ENCODE measurements around the gene ICAM1.
"Not testable (repeated sequence)": the region's sequence is repeated elsewhere in the genome, so short reads cannot be mapped to it uniquely, and the experiment has no call there.

Gene ICAM1

DNA sequence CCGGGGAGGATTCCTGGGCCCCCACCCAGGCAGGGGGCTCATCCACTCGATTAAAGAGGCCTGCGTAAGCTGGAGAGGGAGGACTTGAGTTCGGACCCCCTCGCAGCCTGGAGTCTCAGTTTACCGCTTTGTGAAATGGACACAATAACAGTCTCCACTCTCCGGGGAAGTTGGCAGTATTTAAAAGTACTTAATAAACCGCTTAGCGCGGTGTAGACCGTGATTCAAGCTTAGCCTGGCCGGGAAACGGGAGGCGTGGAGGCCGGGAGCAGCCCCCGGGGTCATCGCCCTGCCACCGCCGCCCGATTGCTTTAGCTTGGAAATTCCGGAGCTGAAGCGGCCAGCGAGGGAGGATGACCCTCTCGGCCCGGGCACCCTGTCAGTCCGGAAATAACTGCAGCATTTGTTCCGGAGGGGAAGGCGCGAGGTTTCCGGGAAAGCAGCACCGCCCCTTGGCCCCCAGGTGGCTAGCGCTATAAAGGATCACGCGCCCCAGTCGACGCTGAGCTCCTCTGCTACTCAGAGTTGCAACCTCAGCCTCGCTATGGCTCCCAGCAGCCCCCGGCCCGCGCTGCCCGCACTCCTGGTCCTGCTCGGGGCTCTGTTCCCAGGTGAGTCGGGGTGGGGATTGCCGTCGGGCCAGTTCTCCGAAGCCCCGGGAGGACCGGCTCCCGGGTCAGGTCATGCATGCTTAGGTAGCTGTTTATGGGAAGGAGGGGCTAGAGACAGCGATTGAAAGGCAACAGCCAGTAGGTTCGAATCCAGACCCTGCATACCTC, at the start of gene ICAM1:
TSS of gene ICAM1 (plus strand) at position 505 of the 779 bp plus-strand sequence. CDS start at position 545, 40 bp downstream.
- DNase-seq (ENCODE audit: low read depth, low spot score) = no peak

DNA sequence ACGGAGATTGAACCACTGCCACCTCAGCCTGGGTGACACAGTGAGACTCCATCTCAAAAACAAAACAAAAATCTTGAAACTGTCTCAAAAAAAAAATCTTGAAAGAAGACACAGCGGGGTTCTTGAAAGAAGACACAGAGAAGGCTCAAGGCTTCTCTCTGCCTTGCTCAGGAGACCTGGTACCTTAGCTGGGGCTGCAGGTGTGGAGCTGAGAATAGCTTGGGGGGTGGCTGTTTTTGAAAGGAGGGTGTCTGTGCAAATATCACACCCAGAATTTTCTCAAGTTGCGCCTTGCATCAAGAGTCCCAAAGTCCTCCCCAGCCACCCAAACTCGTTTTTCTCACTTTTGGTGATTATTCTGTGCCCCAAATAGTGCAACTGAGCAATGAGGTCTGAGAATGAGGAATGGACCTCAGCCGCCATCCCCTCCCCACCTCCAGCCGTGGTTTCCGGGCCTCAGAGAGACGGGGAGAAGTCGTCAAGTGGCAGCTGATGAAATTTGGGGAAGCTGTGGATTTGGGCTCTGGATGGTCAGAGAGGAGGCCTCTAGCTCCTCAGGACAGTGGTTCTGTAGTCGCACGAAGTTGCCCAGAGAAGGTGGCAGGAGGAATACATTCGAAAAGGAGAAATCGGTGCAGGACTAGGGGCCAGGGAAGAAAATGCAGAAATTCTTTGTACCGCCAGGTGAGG, 48.6 kb upstream of the ICAM1 start:
- no peak for DNase-seq (ENCODE audit: low read depth, low spot score)

- DNase-seq (ENCODE audit: low read depth, low spot score) = no peak
Observed at GRCh38 chr19:10223488-10224213, 47.3 kb upstream of the ICAM1 start.

DNA sequence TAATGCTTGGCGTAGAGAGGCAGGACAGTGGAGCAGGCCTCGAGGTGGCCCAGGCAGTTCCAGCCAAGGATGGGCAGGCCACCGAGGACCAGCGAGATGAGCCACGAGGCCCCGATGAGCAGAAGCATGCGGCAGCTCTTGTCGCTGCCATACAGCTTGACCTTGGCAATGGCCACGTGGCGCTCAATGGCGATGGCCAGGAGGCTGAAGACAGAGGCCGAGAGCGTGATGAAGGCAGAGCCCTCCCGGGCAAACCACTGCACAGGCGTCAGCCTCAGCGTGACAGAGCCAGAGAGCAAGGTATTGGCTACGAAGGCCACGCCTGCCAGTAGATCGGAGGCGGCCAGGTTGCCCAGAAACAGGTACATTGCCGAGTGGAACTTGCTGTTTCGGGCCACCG, 46.6 kb upstream of the ICAM1 start:
- no peak for DNase-seq (ENCODE audit: low read depth, low spot score)

GRCh38 chr19:10226021-10226375, 44.9 kb upstream of the ICAM1 start:
- no peak for DNase-seq (ENCODE audit: low read depth, low spot score)

GRCh38 chr19:10226376-10227025, 44.4 kb upstream of the ICAM1 start:
- DNase-seq (ENCODE audit: low read depth, low spot score) = peak; percentile 75

DNA sequence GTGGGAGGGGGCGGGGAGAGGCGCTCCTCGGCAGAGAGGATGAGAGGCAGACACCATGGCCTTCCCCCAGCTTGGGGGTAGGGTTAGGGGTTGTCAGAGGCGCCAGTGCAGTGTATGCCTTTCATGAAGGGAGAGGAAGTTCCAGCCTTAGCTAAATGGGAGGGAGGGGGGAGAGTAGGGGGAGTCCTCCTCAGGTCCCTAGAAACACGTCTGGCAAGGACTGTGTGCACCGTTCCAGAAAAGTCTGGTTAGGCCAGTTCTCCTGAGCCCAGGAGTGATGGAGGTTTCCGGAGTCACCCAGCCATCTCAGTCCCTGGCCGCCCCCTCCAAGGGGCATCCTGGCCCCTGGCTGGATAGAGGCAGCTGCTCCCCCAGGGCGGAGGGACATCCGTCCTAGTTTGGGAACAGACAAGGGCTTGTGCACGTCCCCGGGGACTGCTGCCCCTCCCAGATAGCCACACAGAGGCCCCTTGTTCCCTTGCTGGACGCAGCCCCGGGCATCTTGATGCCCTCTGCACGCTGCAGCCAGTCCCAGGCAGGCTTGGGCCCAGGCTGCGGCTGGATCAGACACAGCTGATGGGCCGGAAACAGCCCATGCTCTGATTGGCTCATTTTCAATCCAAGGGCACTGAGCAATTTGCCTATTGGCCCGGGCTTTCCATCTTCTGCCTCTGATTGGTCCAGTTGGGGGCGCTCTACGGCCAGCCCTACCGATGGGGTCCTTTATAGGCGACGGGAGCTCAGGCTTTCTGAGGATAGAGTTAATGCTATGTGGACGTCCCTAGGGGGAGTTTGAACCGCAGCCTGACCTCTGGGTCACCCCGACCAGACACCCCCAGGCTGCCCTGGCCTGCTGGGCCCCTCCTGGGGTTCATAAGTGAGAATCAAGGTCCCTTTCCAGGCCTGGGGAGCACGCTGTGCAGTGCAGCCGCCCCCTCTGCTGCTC, 43.6 kb upstream of the ICAM1 start:
- no peak for DNase-seq (ENCODE audit: low read depth, low spot score)

- DNase-seq (ENCODE audit: low read depth, low spot score) = no peak
Observed at GRCh38 chr19:10228393-10228792, 42.5 kb upstream of the ICAM1 start.

DNA sequence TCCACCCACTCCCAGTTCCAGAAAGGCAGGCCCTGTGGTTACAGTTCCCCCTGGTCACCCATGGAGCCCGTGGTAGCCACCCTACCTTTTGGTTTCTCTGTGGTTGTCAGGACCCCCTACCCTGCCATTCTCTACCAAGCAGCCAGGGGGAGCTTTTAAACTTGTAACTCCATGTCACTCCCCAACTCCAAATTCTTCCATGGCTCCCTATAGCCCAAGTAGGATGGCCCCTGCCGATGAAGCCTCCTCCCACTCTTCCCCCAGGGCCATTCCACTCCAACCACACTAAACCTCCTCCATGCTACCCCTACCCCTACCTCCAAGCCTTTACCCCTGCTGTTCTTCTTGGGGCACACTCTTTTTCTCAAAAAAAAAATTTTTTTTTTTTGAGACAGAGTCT, 42.0 kb upstream of the ICAM1 start:
- DNase-seq (ENCODE audit: low read depth, low spot score) = no peak

DNA sequence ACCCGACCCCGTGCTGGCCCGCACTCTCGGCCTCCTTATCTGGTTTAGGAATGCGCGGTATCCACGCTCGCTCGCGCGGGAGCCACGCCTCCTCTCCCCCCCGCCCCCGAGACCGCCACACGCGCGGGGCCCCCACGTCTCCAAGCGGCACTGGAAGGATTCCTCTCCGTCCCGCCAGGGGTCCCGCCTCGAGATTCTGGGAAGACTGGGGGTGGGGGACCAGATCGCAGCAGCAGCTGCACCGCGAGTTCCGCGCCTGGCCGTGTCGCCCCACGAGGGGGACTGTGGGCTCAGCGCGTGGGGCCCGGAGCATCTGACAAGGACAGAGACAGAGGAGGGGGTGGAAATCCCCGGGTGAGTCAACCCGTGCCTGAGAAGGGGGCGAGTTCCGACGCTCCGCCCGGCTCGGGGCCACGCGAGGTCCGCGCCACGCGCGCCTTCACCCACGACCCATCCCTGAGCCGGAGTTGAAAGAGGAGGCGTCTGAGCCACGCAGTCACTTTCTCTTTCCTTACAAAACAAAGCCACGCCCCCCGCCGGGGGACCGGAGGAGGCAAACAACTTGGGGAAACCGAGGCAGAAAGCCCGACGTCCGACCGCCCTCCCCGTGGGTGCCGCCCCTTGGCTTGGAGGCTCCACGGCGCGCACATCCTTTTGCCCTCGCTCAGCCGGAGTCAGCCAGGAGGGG, 40.6 kb upstream of the ICAM1 start:
- no peak for DNase-seq (ENCODE audit: low read depth, low spot score)

DNA sequence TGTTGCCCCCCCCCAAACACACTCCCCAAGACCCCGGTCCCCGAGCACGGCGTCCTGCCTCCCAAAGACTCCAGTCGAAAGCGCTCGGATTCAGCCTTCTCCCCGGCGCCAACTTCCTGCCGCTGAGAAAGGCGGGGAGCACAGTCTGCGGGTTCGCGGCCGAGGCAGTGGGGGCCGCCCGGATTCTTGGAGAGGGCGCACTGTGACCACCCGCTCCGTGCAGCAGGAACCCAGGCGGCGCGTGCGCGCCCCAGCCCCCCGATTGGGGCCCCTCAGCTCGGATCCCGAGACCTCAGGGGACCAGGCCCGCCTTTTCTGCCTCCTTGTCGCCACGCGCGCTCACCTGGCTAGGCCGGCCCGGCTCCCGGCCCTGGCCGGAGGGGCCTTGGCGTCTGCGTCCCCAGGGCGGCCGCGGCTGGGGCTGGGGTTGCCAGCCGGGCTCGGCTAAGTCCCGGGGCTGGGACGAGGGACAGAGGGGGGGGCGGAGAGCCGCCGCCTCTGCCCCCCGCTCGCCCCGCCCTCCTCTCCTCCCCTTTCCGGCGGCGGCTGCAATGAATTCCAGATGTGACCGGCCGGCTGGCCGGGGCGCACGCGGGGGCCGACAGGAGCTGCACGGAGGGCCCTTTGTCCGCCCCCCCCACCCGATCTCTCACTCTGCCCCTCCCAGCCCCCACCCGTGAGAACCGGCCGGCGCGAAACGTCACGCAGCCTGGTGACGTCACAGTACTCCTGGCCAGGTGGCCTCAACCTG, 39.9 kb upstream of the ICAM1 start, which contains the start of gene S1PR2:
TSS of gene S1PR2 (minus strand) at position 471 of the 751 bp plus-strand sequence. CDS start 6,426 bp downstream, outside the sequence.
- peak; percentile 70 for DNase-seq (ENCODE audit: low read depth, low spot score)

GRCh38 chr19:10231612-10232228, 39.2 kb upstream of the ICAM1 start:
- DNase-seq (ENCODE audit: low read depth, low spot score) = no peak

- DNase-seq (ENCODE audit: low read depth, low spot score) = no peak
Observed at GRCh38 chr19:10233946-10234345, 37.0 kb upstream of the ICAM1 start.

DNA sequence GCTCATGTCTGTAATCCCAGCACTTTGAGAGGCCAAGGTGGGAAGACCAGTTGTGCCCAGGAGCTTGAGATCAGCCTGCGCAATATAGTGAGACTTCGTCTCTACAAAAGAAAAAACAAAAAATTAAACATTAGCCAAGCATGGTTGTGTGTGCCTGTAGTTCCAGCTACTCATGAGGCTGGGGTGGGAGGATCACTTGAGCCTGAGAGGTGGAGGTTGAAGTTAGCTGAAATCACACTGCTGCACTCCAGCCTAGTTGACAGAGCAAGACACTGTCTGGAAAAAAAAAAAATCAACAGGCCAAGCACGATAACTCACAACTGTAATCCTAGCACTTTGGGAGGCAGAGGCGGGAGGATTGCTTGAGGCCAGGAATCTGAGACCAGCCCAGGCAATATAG, 35.9 kb upstream of the ICAM1 start:
- no peak for DNase-seq (ENCODE audit: low read depth, low spot score)

- not testable (repeated sequence) for DNase-seq (ENCODE audit: low read depth, low spot score)
Observed at GRCh38 chr19:10235409-10235808, 35.5 kb upstream of the ICAM1 start.

GRCh38 chr19:10237702-10238101, 33.2 kb upstream of the ICAM1 start:
- DNase-seq (ENCODE audit: low read depth, low spot score) = no peak

GRCh38 chr19:10238172-10238783, 32.6 kb upstream of the ICAM1 start:
- peak; percentile 84 for DNase-seq (ENCODE audit: low read depth, low spot score)

DNA sequence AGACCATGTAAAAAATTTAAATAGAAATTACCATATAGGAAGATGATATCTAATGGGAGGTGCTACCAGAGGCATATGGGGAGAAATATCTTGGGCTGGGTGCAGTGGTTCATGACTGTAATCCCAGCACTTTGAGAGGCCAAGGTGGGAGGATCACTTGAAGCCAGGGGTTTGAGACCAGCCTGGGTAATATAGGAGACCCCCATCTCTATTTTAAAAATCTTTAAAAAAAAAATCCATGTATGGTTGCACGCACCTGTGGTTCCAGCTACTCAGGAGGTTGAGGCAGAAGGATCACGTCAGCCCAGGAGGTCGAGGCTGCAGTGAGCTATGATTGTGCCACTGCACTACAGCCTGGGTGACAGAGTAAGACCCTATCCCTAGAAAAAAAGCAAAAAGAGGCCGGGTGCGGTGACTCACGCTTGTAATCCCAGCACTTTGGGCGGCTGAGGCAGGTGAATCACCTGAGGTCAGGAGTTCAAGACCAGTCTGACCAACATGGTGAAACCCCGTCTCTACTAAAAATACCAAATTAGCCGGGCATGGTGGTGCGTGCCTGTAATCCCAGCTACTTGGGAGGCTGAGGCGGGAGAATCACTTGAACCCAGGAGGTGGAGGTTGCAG, 29.0 kb upstream of the ICAM1 start:
- not testable (repeated sequence) for DNase-seq (ENCODE audit: low read depth, low spot score)

All from brain pericyte (primary cell).